Heart right ventricle (tissue), 16 donors: ENCODE data around the gene ALK. TPM values are rescaled to one million over a fixed set of nuclear protein-coding genes. Genes with fewer than 3 reads are reported as not detected.
A peak's percentile ranks its signal among the peaks of the same experiment; 100 is the strongest.

Source experiments
- ATAC-seq, 8 donors: fragments of 200-7000 bp; cut with Tn5 transposase; one replicate each; pipeline ENCODE4 v1.9.1; 2020; ENCODE audit warnings: mild to moderate bottlenecking in 8 of 8, moderate library complexity in 8 of 8, moderate number of reproducible peaks in 1 of 8
- DNase-seq, 2 donors: peaks; one replicate each; pipeline ENCODE4 v3.0.0-alpha.2; 2020
- H3K27ac ChIP-seq, 10 donors: fragments of 200-600 bp; sonication (generic) in 2 of 10; one replicate each; pipeline versions ENCODE4 v1.5.0 to v1.8.0; 2020 to 2022; ENCODE audit warnings: mild to moderate bottlenecking in 3 of 10
- H3K27me3 ChIP-seq, 7 donors: fragments of 200-600 bp; one replicate each; pipeline ENCODE4 v1.8.0; 2021 to 2022; ENCODE audit warnings: mild to moderate bottlenecking in 2 of 7
- H3K36me3 ChIP-seq, 9 donors: fragments of 200-600 bp; sonication (generic) in 1 of 9; one replicate each; pipeline versions ENCODE4 v1.5.0 to v1.8.0; 2020 to 2022; ENCODE audit warnings: mild to moderate bottlenecking in 2 of 9
- H3K4me1 ChIP-seq, 9 donors: fragments of 200-600 bp; sonication (generic) in 1 of 9; one replicate each; pipeline versions ENCODE4 v1.5.0 to v1.8.0; 2020 to 2022; ENCODE audit warnings: mild to moderate bottlenecking in 4 of 9
- H3K4me3 ChIP-seq, 10 donors: fragments of 200-600 bp; sonication (generic) in 2 of 10; one replicate each; pipeline versions ENCODE4 v1.5.0 to v1.8.0; 2020 to 2022; ENCODE audit warnings: mild to moderate bottlenecking in 7 of 10, moderate library complexity in 2 of 10
- H3K9me3 ChIP-seq, 11 donors: fragments of 200-600 bp in 10 of 11; sonication (generic) in 2 of 11; one replicate each; pipeline versions ENCODE4 v1.5.0 to v1.8.0; 2013 to 2022; ENCODE audit warnings: mild to moderate bottlenecking in 2 of 11, control low read depth in 1 of 11, moderate library complexity in 1 of 11
- WGBS, 2 donors: extraction: QIAGEN DNeasy Blood & Tissue Kit; methylation state at CpG; one replicate each; pipeline ENCODE4 v1.1.7; 2013; ENCODE audit warnings: inconsistent platforms in 1 of 2; 5-methylcytosine and 5-hydroxymethylcytosine counted together
- intact Hi-C, 10 donors: fragments of 100-400 bp; cut with DNase I; formaldehyde crosslinking; loops; one replicate each; pipeline versions ENCODE4 v1.11.1 to v1.14.2; 2022
- polyA plus RNA-seq, 2 donors: library from polyadenylated mRNA; stranded (reverse); fragments of 200-250 nt; gene quantifications; one replicate each; pipeline ENCODE4 v1.2.3, GENCODE V29; 2013
- total RNA-seq, 10 donors: library from RNA; stranded (reverse); fragmentation: NEBNext Ultra II Directional in 3 of 10; extraction: Animal tissue kit (Norgen Biotek cat#: 25700) in 3 of 10; gene quantifications; one replicate each; pipeline versions ENCODE4 v1.2.1 to v1.2.4, GENCODE V29; 2021 to 2023
- TF ChIP-seq, protein P1 (sequence below), 9 donors: fragments of 200-600 bp; sonication (generic) in 2 of 9; IDR thresholded peaks; one replicate each; pipeline versions ENCODE4 v1.5.0 to v1.8.0; 2021 to 2022; ENCODE audit warnings: antibody characterized with exemption in 9 of 9, mild to moderate bottlenecking in 5 of 9, moderate library complexity in 1 of 9
- donor health status: Arrhythmogenic right ventricular cardiomyopathy.
- donor health status: ischemic (EF 13 %, LVEDD 7.1; RV severe dilation, severe dysfunction).
- donor health status: healthy with polysubstance abuse.
- donor health status: DM: no; HTN: yes; CAD: no.
- donor health status: DM: no; HTN: no; CAD: no.
- donor health status: ischemic (EF 25% LVEDD 6.9; RV normal size, moderate dysfunction).
- donor health status: ischemic (EF 25% LVEDD 5.7; RV mildly dilated, moderate dysfunction).
- donor health status: healthy.
- donor health status: DM: yes; HTN: yes; CAD: no.
- donor health status: Ischemic cardiomyopathy.
- donor health status: ischemic (EF 35%, LVEDD 5.7; RV mildly dilated, moderate dysfunction).
- donor health status: nonischemic (EF 11% LVEDD 7.7; RV severe dilation, severe dysfunction).
- donor health status: DM: yes; HTN: yes; CAD: no.
- donor health status: PGD.
- donor health status: ischemic (EF 29% LVEDD 5.4; RV normal size, mild dysfunction).
- donor health status: nonischemic (EF 23%, LVEDD 6.1; RV moderate dilation, normal function).

The ALK gene
- total and polyA plus RNA-seq, 12 donors, result 0.01 to 0.24 (median 0.08) TPM; not detected in 7

DNA sequence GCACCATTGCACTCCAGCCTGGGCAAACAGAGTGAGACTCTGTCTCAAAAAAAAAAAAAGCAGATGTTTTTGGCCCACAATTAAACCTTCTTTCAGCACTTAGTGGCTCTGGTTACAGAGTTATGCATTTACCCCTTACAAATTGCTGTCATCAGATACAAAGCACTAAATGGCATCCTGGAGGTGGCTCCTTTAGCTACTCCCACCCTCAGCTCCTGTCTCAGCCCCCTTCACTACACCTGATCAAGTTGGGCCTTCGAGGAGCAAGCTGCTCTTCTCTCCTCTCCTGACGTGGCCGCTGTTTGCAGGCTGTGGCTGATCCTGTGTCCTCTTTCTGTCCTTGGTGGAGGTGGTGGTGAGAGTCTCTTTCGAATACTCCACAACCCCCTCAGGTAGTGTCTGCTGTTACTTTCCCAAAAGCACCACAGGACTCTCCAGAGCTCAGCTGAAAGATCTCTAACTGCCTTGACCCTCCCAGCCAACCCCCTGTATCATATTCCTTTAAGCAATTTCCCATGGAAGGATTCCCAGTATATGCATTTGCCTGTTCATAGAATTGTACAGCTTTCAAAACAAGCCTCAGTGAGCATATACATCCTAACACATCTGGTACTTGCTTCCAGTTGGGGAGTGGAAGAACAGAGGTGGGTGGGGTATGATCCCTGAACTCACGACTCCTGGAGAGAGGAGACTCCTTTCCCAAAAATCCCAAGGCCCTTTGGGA lies 520.3 kb downstream of the ALK start:
- intact Hi-C loops, result no loop called here
- no peaks in the 10 kb centered on the region for H3K4me1 ChIP-seq
- no peaks in the 10 kb centered on the region for H3K9me3 ChIP-seq
- ATAC-seq (no peak), DNase-seq (no peak)
- H3K27me3 ChIP-seq, result peaks cover 0 to 12% (median 0%) of the 10 kb centered on the region in 7 donors
- H3K36me3 ChIP-seq, result no peaks in the 10 kb centered on the region
- H3K4me3 ChIP-seq, result no peak overlapping the region
- no peak overlapping the region for H3K27ac ChIP-seq
- TF ChIP-seq, protein P1, sequence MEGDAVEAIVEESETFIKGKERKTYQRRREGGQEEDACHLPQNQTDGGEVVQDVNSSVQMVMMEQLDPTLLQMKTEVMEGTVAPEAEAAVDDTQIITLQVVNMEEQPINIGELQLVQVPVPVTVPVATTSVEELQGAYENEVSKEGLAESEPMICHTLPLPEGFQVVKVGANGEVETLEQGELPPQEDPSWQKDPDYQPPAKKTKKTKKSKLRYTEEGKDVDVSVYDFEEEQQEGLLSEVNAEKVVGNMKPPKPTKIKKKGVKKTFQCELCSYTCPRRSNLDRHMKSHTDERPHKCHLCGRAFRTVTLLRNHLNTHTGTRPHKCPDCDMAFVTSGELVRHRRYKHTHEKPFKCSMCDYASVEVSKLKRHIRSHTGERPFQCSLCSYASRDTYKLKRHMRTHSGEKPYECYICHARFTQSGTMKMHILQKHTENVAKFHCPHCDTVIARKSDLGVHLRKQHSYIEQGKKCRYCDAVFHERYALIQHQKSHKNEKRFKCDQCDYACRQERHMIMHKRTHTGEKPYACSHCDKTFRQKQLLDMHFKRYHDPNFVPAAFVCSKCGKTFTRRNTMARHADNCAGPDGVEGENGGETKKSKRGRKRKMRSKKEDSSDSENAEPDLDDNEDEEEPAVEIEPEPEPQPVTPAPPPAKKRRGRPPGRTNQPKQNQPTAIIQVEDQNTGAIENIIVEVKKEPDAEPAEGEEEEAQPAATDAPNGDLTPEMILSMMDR (IDR thresholded peaks at IDR 0.05), result no peak
- WGBS, 2 donors, result 65 to 72% methylated on average over 5 of the region's 5 CpGs

DNA sequence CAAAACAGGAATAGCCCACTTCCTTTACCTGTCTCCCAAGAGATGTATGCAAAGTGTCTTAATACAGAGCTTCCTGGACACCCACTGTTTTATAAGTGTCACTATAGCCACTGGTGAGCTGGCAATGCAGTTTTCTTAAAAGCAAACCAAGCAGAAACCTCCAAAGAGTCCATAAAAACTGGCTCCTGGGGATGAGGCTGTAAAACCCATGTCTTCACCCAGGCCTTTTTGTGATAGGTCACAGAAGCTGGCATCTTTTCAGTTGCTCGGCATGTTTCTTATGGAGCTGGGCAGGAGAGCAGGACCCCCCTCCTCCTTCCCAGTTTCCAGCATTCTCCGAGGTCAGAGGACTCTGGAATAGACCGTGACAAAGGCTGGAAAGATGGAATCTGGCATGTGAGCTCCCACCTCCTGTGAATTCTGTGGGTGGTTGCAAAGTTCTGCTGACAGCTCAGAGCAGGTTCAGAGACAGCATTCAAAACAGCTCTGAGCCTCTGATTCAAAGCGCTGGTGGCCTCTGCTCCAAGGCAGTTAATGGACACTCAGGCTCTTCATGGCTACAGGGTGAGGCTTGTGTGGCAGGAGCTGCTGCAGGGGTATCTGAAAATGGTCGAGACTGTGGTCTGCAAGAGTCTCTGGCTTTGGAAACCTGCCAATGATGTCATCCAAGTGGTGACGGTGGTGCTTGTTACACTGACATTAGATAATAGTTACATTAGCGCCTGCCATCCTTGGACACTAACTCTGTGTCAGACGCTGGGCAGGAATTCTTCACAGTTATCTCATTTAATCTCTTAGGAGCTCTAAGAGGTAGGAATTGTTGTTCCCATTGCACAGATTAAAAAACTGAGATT lies 522.8 kb downstream of the ALK start:
- TF ChIP-seq, protein P1 (IDR thresholded peaks at IDR 0.05), result no peak
- Histone ChIP-seq H3K9me3 (no peaks in the 10 kb centered on the region), H3K27me3 (peaks cover 0 to 18% (median 0%) of the 10 kb centered on the region in 7 donors), H3K36me3 (no peaks in the 10 kb centered on the region), H3K4me3 (no peak overlapping the region), H3K27ac (no peak overlapping the region), H3K4me1 (no peaks in the 10 kb centered on the region)
- WGBS, 2 donors, result 41% methylated on average over 8 of the region's 8 CpGs
- peak in 1 of 8 donors; percentile 31 for ATAC-seq
- DNase-seq, result no peak
- intact Hi-C loops, result no loop called here

DNA sequence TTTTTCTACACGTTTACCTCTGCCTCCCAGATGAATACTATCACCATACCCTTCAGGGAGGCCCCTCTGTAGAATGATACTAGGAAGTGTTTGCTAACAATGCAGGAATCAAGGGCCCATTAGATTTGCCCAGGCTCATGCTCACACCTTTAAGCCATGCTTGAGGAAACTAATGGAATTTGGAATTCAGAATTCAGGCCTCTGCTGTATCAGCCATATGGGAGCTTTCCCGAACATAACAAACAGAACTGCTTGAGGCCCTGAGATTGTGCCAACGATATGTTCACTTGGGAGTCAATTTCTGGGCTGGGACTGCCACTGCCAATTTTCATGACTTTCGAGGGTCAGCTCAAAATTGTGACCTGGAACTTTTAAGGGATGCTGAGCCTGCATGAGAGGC lies 523.7 kb downstream of the ALK start:
- DNase-seq (no peak), ATAC-seq (no peak)
- Histone ChIP-seq H3K4me3 (no peak overlapping the region), H3K9me3 (no peaks in the 10 kb centered on the region), H3K36me3 (no peaks in the 10 kb centered on the region), H3K27me3 (peaks cover 0 to 18% (median 0%) of the 10 kb centered on the region in 7 donors), H3K27ac (no peak overlapping the region), H3K4me1 (no peaks in the 10 kb centered on the region)
- intact Hi-C loops, result no loop called here
- TF ChIP-seq, protein P1 (IDR thresholded peaks at IDR 0.05), result no peak
- WGBS, 2 donors, result 61 to 76% methylated on average over 4 of the region's 4 CpGs

DNA sequence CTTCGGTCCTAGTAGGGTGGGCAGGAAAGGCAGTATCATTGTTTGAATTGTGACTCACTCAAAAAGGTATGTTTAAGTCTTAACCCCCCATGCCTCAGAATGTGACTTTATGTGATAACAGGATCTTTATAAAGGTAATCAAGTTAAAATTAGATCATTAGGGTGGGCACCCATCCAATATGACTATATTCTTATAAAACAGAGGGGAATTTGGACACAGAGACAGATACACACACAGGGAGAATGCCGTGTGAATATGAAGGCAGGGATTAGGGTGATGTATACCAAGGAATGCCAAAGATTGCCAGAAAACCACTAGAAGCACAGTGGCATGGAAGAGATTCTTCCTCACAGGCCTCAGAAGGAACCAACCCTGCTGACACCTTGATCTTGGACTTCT lies 524.3 kb downstream of the ALK start:
- Histone ChIP-seq H3K27me3 (peaks cover 0 to 18% (median 0%) of the 10 kb centered on the region in 7 donors), H3K27ac (no peak overlapping the region), H3K4me3 (no peak overlapping the region), H3K36me3 (no peaks in the 10 kb centered on the region), H3K4me1 (no peaks in the 10 kb centered on the region), H3K9me3 (no peaks in the 10 kb centered on the region)
- 77 to 88% methylated on average over 2 of the region's 2 CpGs for WGBS, 2 donors
- TF ChIP-seq, protein P1 (IDR thresholded peaks at IDR 0.05), result no peak
- no peak for DNase-seq
- intact Hi-C loops, result no loop called here
- ATAC-seq, result no peak
